ENCODE data around the gene CD180.

GRCh38 chr5:67173959-67174358, 22.6 kb downstream of the CD180 start:
- TF ChIP-seq POLR2A (IDR thresholded peaks at IDR 0.05; ENCODE audit: low read length) (no peak), GATA1 (IDR thresholded peaks at IDR 0.05; ENCODE audit: low read depth, low read length) (no peak)

Data from erythroblast (primary cell).